NCI-H187 (cell line): Measurements from ENCODE around the gene SNTB2.
"Not testable (repeated sequence)": the region's sequence is repeated elsewhere in the genome, so short reads cannot be mapped to it uniquely, and the experiment has no call there.

Experiments
- DNase-seq, 2 experiments: peaks; one replicate each; lab custom pipeline; 2025; lab: John Stamatoyannopoulos, UW

Gene SNTB2

GRCh38 chr16:69236319-69236718 is 49.4 kb downstream of the SNTB2 start:
- no peak for DNase-seq

GRCh38 chr16:69237296-69237695 is 50.3 kb downstream of the SNTB2 start:
- DNase-seq = no peak

DNA sequence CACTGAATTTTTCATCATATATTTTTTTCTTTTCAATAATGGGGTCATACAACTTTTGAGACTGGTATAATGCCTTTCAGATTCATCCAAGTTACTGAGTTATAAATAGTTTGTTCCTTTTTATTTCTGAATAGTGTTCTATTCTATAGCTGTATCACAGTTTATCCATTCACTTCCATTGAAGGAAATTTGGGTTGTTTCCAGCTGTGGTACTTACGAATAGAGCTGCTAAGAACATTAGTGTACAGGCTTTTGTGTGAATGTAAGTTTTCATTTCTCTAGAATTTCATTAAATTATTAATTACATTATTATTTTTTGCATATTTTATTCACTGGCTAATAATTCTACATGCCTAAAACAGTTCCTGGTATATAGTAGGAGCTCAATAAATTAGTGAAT is 52.9 kb downstream of the SNTB2 start:
- no peak for DNase-seq

DNA sequence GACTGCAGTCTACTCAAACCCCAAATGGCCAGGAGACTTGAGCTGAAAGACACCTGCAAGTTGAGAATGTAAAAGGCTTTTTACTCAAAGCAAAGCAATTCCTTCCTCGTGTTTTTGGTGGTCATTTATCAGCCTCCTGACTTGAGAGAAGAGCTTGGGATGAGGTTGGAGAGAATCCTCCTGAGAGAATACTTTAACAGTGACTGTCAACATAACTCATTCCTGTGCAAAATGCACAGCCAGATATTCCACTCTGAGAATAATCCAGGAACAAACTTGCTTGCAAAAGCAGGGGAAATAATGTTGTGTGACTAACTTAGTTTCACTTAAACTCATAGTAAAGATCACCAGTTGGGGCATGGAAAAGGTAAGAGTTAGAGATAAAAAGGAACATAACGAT is 53.4 kb downstream of the SNTB2 start:
- no peak for DNase-seq

- DNase-seq = no peak
These were observed 55.0 kb downstream of the SNTB2 start for GRCh38 chr16:69241926-69242325.

- no peak for DNase-seq
These were observed 56.5 kb downstream of the SNTB2 start for GRCh38 chr16:69243479-69243878.

GRCh38 chr16:69244336-69244735 is 57.4 kb downstream of the SNTB2 start:
- no peak for DNase-seq

DNA sequence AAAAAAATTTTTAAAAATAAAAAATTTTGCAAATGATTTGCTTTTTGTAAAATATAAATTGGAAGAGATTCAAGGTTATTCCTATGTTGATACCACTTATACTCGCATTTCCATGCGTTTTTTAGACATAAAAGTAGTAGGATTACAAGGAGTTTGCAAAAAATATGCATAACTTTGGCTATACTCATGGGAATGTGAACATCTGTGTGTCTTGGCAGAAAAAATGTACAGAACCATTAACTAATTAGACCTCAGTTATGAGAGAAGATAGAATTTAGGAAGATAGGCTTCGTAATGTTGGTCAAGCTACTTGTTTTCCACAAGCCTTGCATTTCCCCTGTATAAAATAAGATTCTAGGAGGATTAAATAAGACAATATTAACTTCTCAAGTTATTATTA is 63.1 kb downstream of the SNTB2 start:
- DNase-seq = no peak

DNA sequence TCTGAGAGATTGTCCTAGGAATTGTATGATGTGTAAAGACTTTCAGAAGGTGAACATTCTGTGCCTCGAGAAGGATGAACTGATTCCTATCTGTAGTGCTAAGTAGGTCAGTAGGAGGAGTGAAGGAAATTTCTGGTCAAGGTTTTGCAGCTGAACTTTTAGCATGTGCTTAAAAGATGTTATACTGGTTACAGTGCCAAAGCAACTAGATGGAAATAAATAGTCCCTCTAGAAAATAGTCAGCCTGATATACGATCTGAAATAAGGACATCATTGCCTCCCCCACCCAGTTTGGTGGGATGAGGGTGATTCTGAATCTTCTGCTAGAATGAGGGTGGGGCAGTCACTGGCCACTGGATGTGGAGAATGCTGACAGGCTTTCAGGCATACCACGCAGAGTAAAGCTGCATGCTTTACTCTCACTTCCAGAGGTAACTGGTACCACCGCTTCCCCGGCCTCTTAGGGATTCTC is 66.9 kb downstream of the SNTB2 start:
- DNase-seq = no peak

DNA sequence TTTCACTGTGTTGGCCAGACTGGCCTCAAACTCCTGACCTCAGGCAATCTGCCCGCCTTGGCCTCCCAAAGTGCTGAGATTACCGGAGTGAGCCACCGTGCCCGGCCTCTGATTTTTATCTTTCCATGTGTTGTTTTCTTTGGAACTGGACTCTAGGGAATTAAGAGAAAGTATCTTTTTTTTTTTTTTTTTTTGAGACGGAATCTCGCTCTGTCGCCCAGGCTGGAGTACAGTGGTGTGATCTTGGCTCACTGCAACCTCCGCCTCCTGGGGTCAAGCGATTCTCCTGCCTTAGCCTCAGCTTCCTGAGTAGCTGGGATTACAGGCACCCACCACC is 72.4 kb downstream of the SNTB2 start:
- not testable (repeated sequence) for DNase-seq

- DNase-seq = no peak
These were observed 73.1 kb downstream of the SNTB2 start for GRCh38 chr16:69260019-69260418.

DNA sequence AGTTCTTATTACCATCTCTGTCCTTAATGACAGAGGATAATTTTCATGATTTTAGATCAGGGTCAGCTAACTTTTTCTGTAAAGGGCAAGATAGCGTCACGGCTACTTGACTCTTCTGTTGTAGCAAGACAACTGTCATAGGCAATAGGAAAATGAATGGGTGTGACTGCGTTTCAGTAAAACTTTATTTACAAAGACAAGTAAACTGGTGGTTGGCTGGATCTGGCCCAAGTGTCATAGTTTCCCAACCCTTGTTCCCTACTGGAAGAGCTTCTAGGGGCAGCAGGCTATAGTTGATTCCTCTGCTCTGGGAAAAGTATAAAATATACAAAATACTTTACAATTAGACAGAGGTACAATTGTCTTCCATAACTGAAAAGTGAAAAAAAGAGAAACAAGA is 73.5 kb downstream of the SNTB2 start:
- no peak for DNase-seq

DNA sequence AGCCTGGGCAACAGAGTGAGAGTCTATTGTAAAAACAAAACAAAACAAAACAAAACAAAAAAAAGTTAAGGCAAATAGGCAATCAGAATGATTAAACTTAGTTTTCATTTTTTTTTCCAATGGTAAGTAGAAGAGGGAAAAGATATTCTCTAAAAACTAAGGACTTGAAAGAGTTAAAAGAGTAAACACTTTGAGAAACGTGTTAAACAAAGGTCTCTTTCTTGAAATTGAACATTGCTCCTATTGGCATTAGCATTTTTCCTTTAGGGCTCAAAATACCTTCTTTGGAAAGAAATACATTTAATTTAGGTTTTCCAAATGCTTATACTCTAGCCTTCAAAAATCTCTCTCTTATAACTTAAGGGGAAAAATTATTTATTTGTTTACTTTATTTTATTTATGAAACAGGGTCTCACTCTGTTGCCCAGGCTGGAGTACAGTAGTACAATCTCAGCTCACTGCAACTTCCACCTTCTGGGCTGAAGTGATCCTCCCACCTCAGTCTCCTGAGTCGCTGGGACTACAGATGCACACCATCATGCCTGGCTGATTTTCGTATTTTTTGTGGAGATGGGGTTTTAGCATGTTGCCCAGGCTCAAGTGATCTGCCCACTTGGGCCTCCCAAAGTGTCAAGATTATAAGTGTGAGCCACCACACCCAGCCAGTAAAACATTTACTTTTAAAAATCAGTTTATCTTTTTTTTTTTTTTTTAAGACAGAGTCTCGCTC is 79.5 kb downstream of the SNTB2 start:
- DNase-seq = no peak

DNA sequence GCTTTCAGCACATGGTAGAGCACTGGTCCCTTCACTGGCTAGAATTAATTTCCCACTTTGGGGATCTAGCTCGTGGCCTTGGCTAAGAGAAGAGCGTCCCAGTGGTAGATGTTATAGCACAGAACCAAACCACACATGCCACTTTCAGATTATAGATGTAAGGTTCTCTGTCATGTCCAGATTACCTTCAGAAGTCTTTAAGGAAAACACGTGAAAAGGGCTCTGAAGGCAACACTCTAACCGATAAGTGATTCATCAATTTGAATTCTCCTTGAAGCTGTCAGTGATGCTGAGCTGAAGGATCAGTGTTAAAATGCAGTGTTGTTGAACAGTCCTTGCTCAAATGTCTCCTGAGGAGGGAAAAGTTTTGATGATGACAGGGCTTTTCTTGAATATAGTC is 80.7 kb downstream of the SNTB2 start:
- no peak for DNase-seq

DNA sequence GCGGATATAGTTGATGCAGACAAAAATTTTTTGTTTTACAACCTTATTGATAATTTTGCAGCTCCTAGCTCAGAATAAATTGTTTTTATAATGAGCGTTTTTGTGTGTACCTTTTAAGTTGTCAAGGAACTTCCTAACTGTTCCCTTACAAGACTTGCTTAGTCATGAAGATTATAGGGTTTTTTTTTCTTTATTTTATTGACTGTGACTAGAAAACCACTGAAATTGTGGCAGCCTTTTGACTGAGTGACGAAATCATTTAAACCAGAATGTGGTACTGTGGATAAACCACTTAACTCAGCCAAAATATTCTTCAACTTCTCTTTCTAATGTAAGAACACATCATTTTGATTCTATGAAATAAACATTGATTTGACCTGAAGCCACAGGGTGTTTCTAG is 83.4 kb downstream of the SNTB2 start:
- no peak for DNase-seq

DNA sequence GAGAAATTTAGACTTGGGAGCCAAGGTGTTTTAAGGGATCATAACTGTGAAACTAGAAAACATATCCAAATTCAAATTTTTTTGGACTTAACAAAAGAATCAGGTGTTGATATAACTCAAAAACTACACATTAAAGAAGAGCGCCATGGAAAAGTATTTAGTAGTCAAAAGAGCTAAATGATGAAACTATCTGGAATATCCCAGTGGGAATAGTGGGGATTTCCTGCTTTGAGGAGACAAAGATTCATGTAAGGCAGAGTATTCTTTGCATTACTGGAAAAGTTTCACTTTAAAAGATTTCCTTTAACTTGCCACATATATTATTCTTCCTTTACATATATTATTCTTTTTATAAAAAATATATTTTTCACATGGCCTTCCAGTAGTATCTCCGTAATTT is 83.9 kb downstream of the SNTB2 start:
- no peak for DNase-seq

GRCh38 chr16:69273009-69273408 is 86.0 kb downstream of the SNTB2 start:
- no peak for DNase-seq

DNA sequence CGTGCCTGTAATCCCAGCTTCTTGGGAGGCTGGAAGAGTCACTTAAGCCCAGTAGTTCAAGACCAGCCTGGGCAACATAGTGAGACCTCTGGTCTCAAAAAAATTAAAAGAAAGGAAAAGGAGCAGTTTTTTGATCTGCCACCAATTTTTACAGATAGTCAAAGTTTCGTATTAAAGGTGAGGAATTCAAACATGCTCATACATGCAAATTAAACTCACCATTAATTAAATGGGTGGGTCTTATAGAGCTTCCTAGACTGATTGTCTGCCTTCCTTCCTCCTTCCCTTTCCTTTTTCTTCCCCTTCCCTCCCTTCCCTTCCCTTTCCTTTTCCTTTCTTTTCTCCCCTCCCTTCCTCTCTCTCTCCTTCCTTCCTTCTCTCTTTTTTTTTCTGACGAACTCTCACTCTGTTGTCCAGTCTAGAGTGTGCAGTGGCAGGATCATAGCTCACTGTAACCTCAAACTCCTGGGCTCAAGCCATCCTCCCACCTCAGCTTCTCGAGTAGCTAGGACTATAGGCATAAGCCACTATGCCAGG is 87.8 kb downstream of the SNTB2 start:
- no peak for DNase-seq

DNA sequence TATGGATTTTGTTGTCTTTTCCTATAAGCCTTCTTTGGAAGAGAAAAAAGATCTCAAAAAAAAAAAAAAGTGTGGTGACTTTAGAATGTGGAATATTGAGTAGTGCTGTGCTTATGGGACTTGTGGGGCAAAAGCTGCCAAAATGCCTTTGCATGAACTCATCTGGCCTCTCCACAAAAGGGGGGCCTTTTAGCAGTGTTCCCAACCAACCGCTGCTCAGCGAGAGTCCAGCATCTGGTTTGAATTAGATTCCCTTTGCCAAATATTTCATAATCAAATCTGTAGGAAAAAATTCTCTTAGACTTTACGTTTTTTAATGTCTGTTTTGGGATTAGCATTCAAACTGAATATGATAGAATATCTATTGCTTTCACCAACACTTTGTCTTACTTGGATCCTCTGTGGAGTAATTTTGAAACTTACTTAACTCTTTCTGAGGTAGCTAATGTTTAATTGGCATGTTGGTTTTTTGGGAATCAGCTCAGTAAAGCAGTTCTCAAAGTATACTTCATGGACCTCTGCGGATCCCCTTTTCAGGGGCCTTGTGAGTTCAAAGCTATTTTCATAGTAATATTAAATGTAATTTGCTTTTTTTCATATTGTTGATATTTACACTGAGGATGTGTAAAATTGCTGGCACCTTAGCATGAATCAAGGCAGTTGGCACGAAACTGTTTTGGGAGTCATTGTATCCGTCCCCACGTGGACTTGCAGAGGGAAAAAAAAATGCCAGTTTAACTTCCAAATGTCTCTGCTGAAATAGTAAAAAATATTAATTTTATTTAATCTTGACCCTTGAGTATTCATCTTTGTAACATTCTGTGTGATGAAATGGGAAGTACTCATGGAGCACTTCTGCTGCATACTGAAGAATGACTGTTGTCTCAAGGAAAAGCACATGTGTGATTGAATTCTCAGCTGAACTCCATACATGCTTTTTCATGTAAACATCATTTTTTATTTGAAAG is 89.5 kb downstream of the SNTB2 start:
- DNase-seq = no peak

DNA sequence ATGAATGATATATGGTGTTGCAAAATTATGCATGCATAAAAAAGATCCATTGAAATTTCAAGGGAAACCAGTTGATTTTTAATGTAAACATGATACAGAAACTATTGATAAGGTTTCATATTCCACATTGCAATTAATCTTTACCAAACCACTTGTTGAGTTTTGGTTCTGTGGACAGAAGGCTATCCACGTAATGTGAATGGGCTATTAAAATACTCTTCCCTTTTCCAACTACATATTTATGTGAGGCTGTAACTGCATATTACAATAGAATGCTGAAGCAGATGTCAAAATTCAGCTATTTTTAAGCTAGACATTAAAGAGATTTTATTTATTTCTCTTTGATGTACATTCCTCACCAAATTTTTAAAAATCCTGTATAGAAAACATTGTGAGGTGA is 90.4 kb downstream of the SNTB2 start:
- no peak for DNase-seq

DNA sequence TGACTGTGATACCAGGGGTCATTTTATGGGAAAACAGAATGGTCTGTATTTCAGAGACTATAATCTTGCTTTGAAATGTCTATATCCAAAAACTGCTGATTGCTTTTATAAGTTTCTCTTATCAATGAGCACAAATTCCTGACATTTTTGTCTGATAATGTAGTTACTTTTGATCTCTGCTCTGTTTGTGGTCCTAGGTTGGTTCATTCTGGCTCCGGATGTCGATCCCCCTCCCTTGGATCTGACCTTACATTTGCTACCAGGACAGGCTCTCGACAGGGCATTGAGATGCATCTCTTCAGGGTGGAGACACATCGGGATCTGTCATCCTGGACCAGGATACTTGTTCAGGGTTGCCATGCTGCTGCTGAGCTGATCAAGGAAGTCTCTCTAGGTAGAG is 96.9 kb downstream of the SNTB2 start:
- no peak for DNase-seq

DNA sequence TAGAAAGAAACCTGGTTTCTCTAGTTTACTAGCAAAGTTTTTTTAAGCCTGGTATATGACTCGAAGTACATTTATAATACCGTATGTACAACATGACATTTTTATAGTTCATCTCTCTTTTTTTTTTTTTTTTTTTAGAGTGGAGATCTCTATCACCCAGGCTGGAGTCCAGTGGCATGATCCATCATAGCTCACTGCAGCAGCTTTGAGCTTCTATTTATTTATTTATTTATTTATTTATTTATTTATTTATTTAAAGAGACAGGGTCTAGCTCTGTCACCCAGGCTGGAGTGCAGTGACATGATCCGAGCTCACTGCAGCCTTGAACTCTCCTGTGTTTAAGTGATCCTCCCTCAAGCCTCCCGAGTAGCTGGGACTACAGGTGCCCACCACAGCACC is 98.3 kb downstream of the SNTB2 start:
- DNase-seq = no peak
